GM21390 (cell line): ENCODE results near the gene PPM1H.

Source experiments
- ATAC-seq: cut with Tn5 transposase; IDR thresholded peaks from one replicate; pipeline ENCODE4 v1.9.1; 2021; ENCODE audit not compliant: unreplicated experiment

The PPM1H gene

GRCh38 chr12:62802321-62802720 lies 132.6 kb downstream of the PPM1H start:
- no peak for ATAC-seq

GRCh38 chr12:62801796-62802195 lies 133.2 kb downstream of the PPM1H start:
- ATAC-seq = no peak

- no peak for ATAC-seq
Observed at GRCh38 chr12:62800707-62801400, 134.1 kb downstream of the PPM1H start.

- peak; percentile 47 for ATAC-seq
Observed at GRCh38 chr12:62799766-62800406, 135.1 kb downstream of the PPM1H start.

GRCh38 chr12:62799126-62799736 lies 135.7 kb downstream of the PPM1H start:
- ATAC-seq = peak; percentile 88

GRCh38 chr12:62794218-62794583 lies 140.7 kb downstream of the PPM1H start:
- ATAC-seq = no peak

GRCh38 chr12:62793256-62794217 lies 141.4 kb downstream of the PPM1H start:
- peak; percentile 66 for ATAC-seq

- no peak for ATAC-seq
Observed at GRCh38 chr12:62792236-62792870, 142.6 kb downstream of the PPM1H start.

- no peak for ATAC-seq
Observed at GRCh38 chr12:62789851-62790250, 145.1 kb downstream of the PPM1H start.

- no peak for ATAC-seq
Observed at GRCh38 chr12:62787611-62788010, 147.3 kb downstream of the PPM1H start.

- no peak for ATAC-seq
Observed at GRCh38 chr12:62787023-62787422, 147.9 kb downstream of the PPM1H start.

- no peak for ATAC-seq
Observed at GRCh38 chr12:62785941-62786559, 148.9 kb downstream of the PPM1H start.

- no peak for ATAC-seq
Observed at GRCh38 chr12:62784576-62784975, 150.4 kb downstream of the PPM1H start.

GRCh38 chr12:62783881-62784280 lies 151.1 kb downstream of the PPM1H start:
- no peak for ATAC-seq

- ATAC-seq = no peak
Observed at GRCh38 chr12:62781136-62781880, 153.6 kb downstream of the PPM1H start.

- ATAC-seq = no peak
Observed at GRCh38 chr12:62779488-62779887, 155.5 kb downstream of the PPM1H start.

GRCh38 chr12:62778187-62778586 lies 156.8 kb downstream of the PPM1H start:
- no peak for ATAC-seq

- ATAC-seq = no peak
Observed at GRCh38 chr12:62776997-62777396, 158.0 kb downstream of the PPM1H start.

- no peak for ATAC-seq
Observed at GRCh38 chr12:62776575-62776974, 158.4 kb downstream of the PPM1H start.

GRCh38 chr12:62774794-62775193 lies 160.2 kb downstream of the PPM1H start:
- ATAC-seq = no peak
